H1 (cell line): Measurements from ENCODE around the gene TMEM151B. TPM values are rescaled to one million over a fixed set of nuclear protein-coding genes. Genes with fewer than 3 reads are reported as not detected.
A peak's percentile ranks its signal among the peaks of the same experiment; 100 is the strongest.

ENCODE experiments used
- CTCF ChIA-PET: fragments of 300-600 bp; sonication (Branson Sonifier 250); formaldehyde crosslinking; loops from one replicate; lab custom pipeline; 2021; ENCODE audit not compliant: partially characterized antibody; lab: Charles Lee
- POLR2A ChIA-PET: fragments of 300-600 bp; sonication (Branson Sonifier 250); formaldehyde crosslinking; loops from one replicate; lab custom pipeline; 2021; ENCODE audit warnings: inconsistent platforms; ENCODE audit not compliant: partially characterized antibody; lab: Charles Lee
- DNase-seq, 2 experiments: peaks; one replicate each; pipeline versions ENCODE4 v3.0.0 to v3.0.0-alpha.2; 2010 to 2022; ENCODE audit warnings: low spot score in 2 of 2, low read depth in 1 of 2, mixed read lengths in 1 of 2
- FAIRE-seq: peaks from 2 replicates; lab custom pipeline; 2011; peaks lifted over from hg19 to GRCh38; lab: Jason Lieb, UNC
- H2AFZ ChIP-seq: 2 replicates; pipeline ENCODE4 v1.8.1; 2012; ENCODE audit warnings: low read length, inconsistent platforms
- H2AK5ac ChIP-seq: 2 replicates; pipeline ENCODE4 v1.6.1; 2013; ENCODE audit warnings: low read depth, low read length
- H2BK120ac ChIP-seq: replicated peaks from 2 replicates; pipeline ENCODE3; 2013; ENCODE audit warnings: low read depth, low read length, inconsistent platforms
- H2BK12ac ChIP-seq: 2 replicates; pipeline ENCODE4 v1.6.1; 2013; ENCODE audit warnings: low read depth, low read length
- H2BK15ac ChIP-seq: 2 replicates; pipeline ENCODE4 v1.6.1; 2013; ENCODE audit warnings: low read length
- H2BK20ac ChIP-seq: 2 replicates; pipeline ENCODE4 v1.6.1; 2013; ENCODE audit warnings: low read length
- H2BK5ac ChIP-seq: 2 replicates; pipeline ENCODE4 v1.6.1; 2013; ENCODE audit warnings: low read depth, low read length
- H3K14ac ChIP-seq: 2 replicates; pipeline ENCODE4 v1.6.1; 2013; ENCODE audit warnings: inconsistent platforms; ENCODE audit not compliant: insufficient read length
- H3K18ac ChIP-seq: 2 replicates; pipeline ENCODE4 v1.6.1; 2013; ENCODE audit warnings: low read length; ENCODE audit errors: extremely low read depth
- H3K23ac ChIP-seq: 2 replicates; pipeline ENCODE4 v1.6.1; 2013; ENCODE audit warnings: inconsistent platforms; ENCODE audit not compliant: insufficient read length
- H3K23me2 ChIP-seq: 2 replicates; pipeline ENCODE4 v1.6.1; 2013; ENCODE audit warnings: low read depth, low read length
- H3K27ac ChIP-seq: 2 replicates; pipeline ENCODE4 v1.6.1; 2011; ENCODE audit warnings: low read depth, low read length, inconsistent platforms
- H3K27me3 ChIP-seq, 4 experiments: replicated peaks in 1 of 4; 1 replicate in 1 of 4; 2 replicates in 3 of 4; pipeline versions ENCODE4 v1.6.1 to v1.8.1; 2011 to 2013; ENCODE audit warnings: low read length in 3 of 4, mild to moderate bottlenecking in 3 of 4, inconsistent platforms in 2 of 4, mixed read lengths in 2 of 4, moderate library complexity in 1 of 4; ENCODE audit not compliant: control insufficient read depth in 3 of 4, insufficient read depth in 3 of 4; ENCODE audit errors: extremely low read depth in 1 of 4
- H3K36me3 ChIP-seq, 4 experiments: 2 replicates each; pipeline versions ENCODE4 v1.6.1 to v1.8.1; 2011 to 2013; ENCODE audit warnings: mild to moderate bottlenecking in 4 of 4, low read length in 3 of 4, moderate library complexity in 2 of 4, control low read depth in 1 of 4, inconsistent platforms in 1 of 4; ENCODE audit not compliant: insufficient read depth in 4 of 4, control insufficient read depth in 2 of 4
- H3K4ac ChIP-seq: replicated peaks from 2 replicates; pipeline ENCODE3; 2013; ENCODE audit warnings: low read length, low read depth, mixed read lengths, inconsistent platforms; ENCODE audit not compliant: insufficient read length
- H3K4me1 ChIP-seq, 4 experiments: replicated peaks in 1 of 4; 1 replicate in 1 of 4; 2 replicates in 3 of 4; pipeline versions ENCODE4 v1.6.1 to v1.8.1; 2011 to 2013; ENCODE audit warnings: low read length in 3 of 4, inconsistent platforms in 2 of 4, mixed read lengths in 1 of 4; ENCODE audit not compliant: insufficient read depth in 4 of 4, control insufficient read depth in 3 of 4
- H3K4me2 ChIP-seq, 2 experiments: 2 replicates each; pipeline versions ENCODE4 v1.6.1 to v1.8.1; 2011 to 2013; ENCODE audit warnings: low read depth in 2 of 2, low read length in 2 of 2, control low read depth in 1 of 2, inconsistent platforms in 1 of 2, mild to moderate bottlenecking in 1 of 2; ENCODE audit not compliant: insufficient read depth in 1 of 2
- H3K4me3 ChIP-seq, 4 experiments: fragments of 200-600, 300-600 bp in 1 of 4; sonication (generic), shearing (Covaris generic), sonication (Bioruptor Twin) in 1 of 4; 2 replicates each; pipeline versions ENCODE4 v1.5.1 to v1.8.1; 2011 to 2016; ENCODE audit warnings: low read length in 4 of 4, low read depth in 3 of 4, control low read depth in 2 of 4, inconsistent platforms in 2 of 4, mild to moderate bottlenecking in 2 of 4, mixed read lengths in 1 of 4, moderate library complexity in 1 of 4; ENCODE audit not compliant: insufficient read depth in 2 of 4; ENCODE audit errors: extremely low read depth in 1 of 4
- H3K56ac ChIP-seq: replicated peaks from 2 replicates; pipeline ENCODE3; 2013; ENCODE audit warnings: low read depth, mild to moderate bottlenecking, mixed read lengths, low read length, inconsistent platforms; ENCODE audit not compliant: insufficient read length
- H3K79me1 ChIP-seq: 2 replicates; pipeline ENCODE4 v1.6.1; 2013; ENCODE audit warnings: low read depth, low read length, control low read depth
- H3K79me2 ChIP-seq, 2 experiments: 2 replicates each; pipeline versions ENCODE4 v1.6.1 to v1.8.1; 2012 to 2013; ENCODE audit warnings: low read length in 2 of 2, mild to moderate bottlenecking in 2 of 2, inconsistent platforms in 1 of 2; ENCODE audit not compliant: insufficient read depth in 2 of 2, control insufficient read depth in 1 of 2
- H3K9ac ChIP-seq, 4 experiments: replicated peaks in 1 of 4; 1 replicate in 1 of 4; 2 replicates in 3 of 4; pipeline versions ENCODE4 v1.6.1 to v1.8.1; 2011 to 2013; ENCODE audit warnings: low read depth in 3 of 4, low read length in 3 of 4, control low read depth in 2 of 4, mild to moderate bottlenecking in 2 of 4, moderate library complexity in 2 of 4, inconsistent platforms in 1 of 4; ENCODE audit errors: extremely low read depth in 1 of 4
- H3K9me3 ChIP-seq, 2 experiments: 2 replicates each; pipeline versions ENCODE4 v1.6.1 to v1.8.1; 2012 to 2013; ENCODE audit warnings: mild to moderate bottlenecking in 2 of 2, moderate library complexity in 2 of 2, control low read depth in 1 of 2, inconsistent platforms in 1 of 2, low read depth in 1 of 2, low read length in 1 of 2, mixed read lengths in 1 of 2; ENCODE audit not compliant: insufficient read depth in 2 of 2
- H4K20me1 ChIP-seq, 2 experiments: replicated peaks in 1 of 2; 2 replicates each; pipeline versions ENCODE3 to v1.8.1; 2011 to 2013; ENCODE audit warnings: inconsistent platforms in 2 of 2, low read length in 2 of 2, mild to moderate bottlenecking in 1 of 2; ENCODE audit not compliant: insufficient read depth in 2 of 2, control insufficient read depth in 1 of 2
- H4K5ac ChIP-seq: 2 replicates; pipeline ENCODE4 v1.6.1; 2013; ENCODE audit warnings: low read length, low read depth, mixed read lengths, inconsistent platforms; ENCODE audit not compliant: insufficient read length
- H4K8ac ChIP-seq: 2 replicates; pipeline ENCODE4 v1.8.0; 2013; ENCODE audit warnings: mild to moderate bottlenecking, moderate library complexity, low read length, inconsistent platforms; ENCODE audit not compliant: insufficient read depth; ENCODE audit errors: extremely low read depth
- H4K91ac ChIP-seq: replicated peaks from 2 replicates; pipeline ENCODE3; 2013; ENCODE audit warnings: low read length, mixed read lengths, inconsistent platforms; ENCODE audit not compliant: insufficient read length
- BRCA1 ChIP-seq: IDR thresholded peaks from 2 replicates; pipeline ENCODE4 v1.6.1; 2012; ENCODE audit warnings: low read depth, low read length, improper control_type of control experiment
- CEBPB ChIP-seq: IDR thresholded peaks from 2 replicates; pipeline ENCODE4 v1.6.1; 2012; ENCODE audit warnings: low read depth, low read length
- E2F6 ChIP-seq: IDR thresholded peaks from 2 replicates; pipeline ENCODE4 v1.6.1; 2012; ENCODE audit warnings: inconsistent platforms
- JUND ChIP-seq: IDR thresholded peaks from 2 replicates; pipeline ENCODE4 v1.6.1; 2011; ENCODE audit warnings: mild to moderate bottlenecking, improper control_type of control experiment, low read length
- KDM1A ChIP-seq: fragments of 200-600, 300-600 bp; sonication (generic); IDR thresholded peaks from 2 replicates; pipeline ENCODE4 v1.7.1; 2016; ENCODE audit warnings: mild to moderate bottlenecking, low read length, borderline replicate concordance
- POLR2A ChIP-seq, 2 experiments: IDR thresholded peaks; 1 replicate in 1 of 2; 2 replicates in 1 of 2; pipeline ENCODE4 v1.6.1; 2011; ENCODE audit warnings: low read depth in 2 of 2, low read length in 2 of 2, mild to moderate bottlenecking in 2 of 2; ENCODE audit errors: control extremely low read depth in 1 of 2
- SP1 ChIP-seq: IDR thresholded peaks from 2 replicates; pipeline ENCODE4 v1.6.1; 2011; ENCODE audit warnings: low read depth, low read length
- SUZ12 ChIP-seq: fragments of 200-600 bp; sonication (generic); IDR thresholded peaks from 2 replicates; pipeline ENCODE4 v1.6.1; 2012; ENCODE audit warnings: mild to moderate bottlenecking, inconsistent platforms, low read length, moderate library complexity, mixed read lengths
- TAF7 ChIP-seq: optimal IDR thresholded peaks from 2 replicates; pipeline ENCODE3; 2011; ENCODE audit warnings: low read depth, mild to moderate bottlenecking, inconsistent platforms, low read length, moderate library complexity, borderline replicate concordance
- YY1 ChIP-seq: IDR thresholded peaks from 2 replicates; pipeline ENCODE4 v1.6.1; 2011; ENCODE audit warnings: low read depth, mild to moderate bottlenecking, low read length
- ZNF274 ChIP-seq: IDR thresholded peaks from 2 replicates; pipeline ENCODE4 v1.7.0; 2012; ENCODE audit warnings: low read length, borderline replicate concordance; ENCODE audit errors: extremely low read depth
- WGBS, 2 experiments: shearing (Covaris generic) in 1 of 2; methylation state at CpG; one replicate each; pipeline versions ENCODE4 v1.1.6 to v1.1.7; 2013 to 2015; ENCODE audit warnings: low lambda C conversion rate in 2 of 2, mixed read lengths in 2 of 2, inconsistent platforms in 1 of 2, low coverage in 1 of 2, missing lambda C conversion rate in 1 of 2; ENCODE audit not compliant: insufficient replicate concordance in 2 of 2, insufficient coverage in 1 of 2, insufficient read length in 1 of 2; ENCODE audit errors: extremely low coverage in 1 of 2, missing lambda C conversion rate in 1 of 2; 5-methylcytosine and 5-hydroxymethylcytosine counted together
- polyA plus RNA-seq, 7 experiments: library from polyadenylated mRNA; depleted of rRNA in 3 of 7; stranded (reverse) in 5 of 7; unstranded in 2 of 7; fragments of >200 nt in 5 of 7; fragments of 200-250 nt in 2 of 7; gene quantifications; 1 replicate in 5 of 7; 2 replicates in 1 of 7; 4 replicates in 1 of 7; pipeline versions ENCODE4 v1.2.1 to v1.2.3, GENCODE V29; 2011 to 2013; ENCODE audit warnings: missing spikeins in 2 of 7, mixed read lengths in 2 of 7
- total RNA-seq: library from RNA; stranded (reverse); fragmentation: NEBNext Ultra II Directional; extraction: Animal tissue kit (Norgen Biotek cat#: 25700); gene quantifications from 2 replicates; pipeline ENCODE4 v1.2.1, GENCODE V29; 2021

Gene TMEM151B
- total and polyA plus RNA-seq, 2 of the 8 experiments (the other 6 are each of a cell fraction or from before 2014, with no cell fraction given): 8.0 to 15.5 TPM

- no peak overlapping the region for H2BK20ac ChIP-seq
- no peak overlapping the region for H3K18ac ChIP-seq
- H3K9me3 ChIP-seq: no peaks in the 10 kb centered on the region
- H3K4me2 ChIP-seq: peak overlapping the region in 1 of 2 experiments; percentile 50; a peak in 1 of 4 replicates
- H2AFZ ChIP-seq: no peak overlapping the region
- DNase-seq: no peak
- no peak overlapping the region for H2BK5ac ChIP-seq
- peak overlapping the region; percentile 77; the same call in 1 of the 2 replicates for H2BK12ac ChIP-seq
- no peak overlapping the region for H3K14ac ChIP-seq
- H3K56ac ChIP-seq: no peak overlapping the region
- H2AK5ac ChIP-seq: peak overlapping the region; percentile 76; the same call in 1 of the 2 replicates
- ChIA-PET POLR2A (interaction anchor here (1.1 to 12.0 kb wide), 3 partner anchors 12 to 74 kb away, joined by 3 to 138 read pairs (median 74); partner anchors contain the start of genes HSP90AB1 and SLC35B2), CTCF (interaction anchor here (1.2 to 19.0 kb wide), 2 partner anchors 41 to 203 kb away, joined by 3 to 330 read pairs; partner anchors contain the start of gene AARS2)
- H3K4ac ChIP-seq: no peak overlapping the region
- no peak for FAIRE-seq
- peak overlapping the region in 2 of 4 experiments; percentile 57 to 80; a peak in 3 of 8 replicates for H3K4me3 ChIP-seq
- peaks cover 0 to 2% (median under 1%) of the 10 kb centered on the region in 4 experiments; a peak in 2 of 8 replicates for H3K36me3 ChIP-seq
- peaks cover 12 to 43% (median 21%) of the 10 kb centered on the region in 4 experiments for H3K4me1 ChIP-seq
- no peak overlapping the region for H4K5ac ChIP-seq
- peaks cover 0 to 10% of the 10 kb centered on the region in 2 experiments; a peak in 1 of 4 replicates for H3K79me2 ChIP-seq
- 0 out of 2 replicates have a peak overlapping the region, but pooled peaks have one; percentile 29 for H2BK15ac ChIP-seq
- H3K79me1 ChIP-seq: peaks cover 7% of the 10 kb centered on the region; the same call in 1 of the 2 replicates
- no peak overlapping the region; the same call in 1 of the 2 replicates for H4K8ac ChIP-seq
- H2BK120ac ChIP-seq: no peak overlapping the region
- H3K27me3 ChIP-seq: peaks cover 0 to 3% (median 0%) of the 10 kb centered on the region in 4 experiments; a peak in 2 of 7 replicates
- TF ChIP-seq TAF7: no peak
- no peak for TF ChIP-seq SUZ12
- no peak for TF ChIP-seq YY1
- no peak for TF ChIP-seq POLR2A (IDR thresholded peaks at IDR 0.05; ENCODE audit: control extremely low read depth in 1 of 2, low read depth in 2 of 2, low read length in 2 of 2)
- no peak for TF ChIP-seq KDM1A
- TF ChIP-seq JUND: no peak
- TF ChIP-seq ZNF274: no peak
- no peak for TF ChIP-seq E2F6
- TF ChIP-seq CEBPB: no peak
- TF ChIP-seq SP1: no peak
- TF ChIP-seq BRCA1: no peak
- peak overlapping the region; percentile 58 for H4K91ac ChIP-seq
- H3K23me2 ChIP-seq: peaks cover 11% of the 10 kb centered on the region
- 72% methylated on average over 17 of the region's 17 CpGs; no CpG with 5 or more reads in 1 of the 2 experiments for WGBS, 2 experiments
- H3K27ac ChIP-seq: no peak overlapping the region
- no peak overlapping the region for H3K9ac ChIP-seq
- no peak overlapping the region for H3K23ac ChIP-seq
- peaks cover 1 to 5% of the 10 kb centered on the region in 2 experiments for H4K20me1 ChIP-seq
Measured at GRCh38 chr6:44265722-44266233, 4.5 kb upstream of the TMEM151B start.
